Measurements from ENCODE around the gene TMSB4X. TPM values are rescaled to one million over a fixed set of nuclear protein-coding genes. Genes with fewer than 3 reads are reported as not detected.

Gene TMSB4X
- total RNA-seq, 1 donor, result 5,524 TPM

GRCh38 chrX:12949927-12950656 lies 24.8 kb upstream of the TMSB4X start:
- peak; percentile 91 for DNase-seq (ENCODE audit: low read depth)
- H3K4me3 ChIP-seq (ENCODE audit: low read depth, low read length), result no peak overlapping the region
- TF ChIP-seq CTCF (IDR thresholded peaks at IDR 0.05; ENCODE audit: insufficient read depth, low read length), result no peak

GRCh38 chrX:12950851-12951594 lies 23.9 kb upstream of the TMSB4X start:
- TF ChIP-seq CTCF (IDR thresholded peaks at IDR 0.05; ENCODE audit: insufficient read depth, low read length), result peak; percentile 40
- no peak for DNase-seq (ENCODE audit: low read depth)
- H3K4me3 ChIP-seq (ENCODE audit: low read depth, low read length), result no peak overlapping the region

- H3K4me3 ChIP-seq (ENCODE audit: low read depth, low read length), result no peak overlapping the region
- no peak for TF ChIP-seq CTCF (IDR thresholded peaks at IDR 0.05; ENCODE audit: insufficient read depth, low read length)
- DNase-seq (ENCODE audit: low read depth), result no peak
Measured at GRCh38 chrX:12951595-12951975, 23.3 kb upstream of the TMSB4X start.

GRCh38 chrX:12953420-12953819 lies 21.5 kb upstream of the TMSB4X start:
- no peak for TF ChIP-seq CTCF (IDR thresholded peaks at IDR 0.05; ENCODE audit: insufficient read depth, low read length)
- no peak for DNase-seq (ENCODE audit: low read depth)
- no peak overlapping the region for H3K4me3 ChIP-seq (ENCODE audit: low read depth, low read length)

- no peak overlapping the region for H3K4me3 ChIP-seq (ENCODE audit: low read depth, low read length)
- TF ChIP-seq CTCF (IDR thresholded peaks at IDR 0.05; ENCODE audit: insufficient read depth, low read length), result no peak
- DNase-seq (ENCODE audit: low read depth), result no peak
Measured at GRCh38 chrX:12954376-12954775, 20.5 kb upstream of the TMSB4X start.

GRCh38 chrX:12954981-12955380 lies 19.9 kb upstream of the TMSB4X start:
- no peak for TF ChIP-seq CTCF (IDR thresholded peaks at IDR 0.05; ENCODE audit: insufficient read depth, low read length)
- no peak overlapping the region for H3K4me3 ChIP-seq (ENCODE audit: low read depth, low read length)
- DNase-seq (ENCODE audit: low read depth), result no peak
